Kidney (tissue), 14 donors: Measurements from ENCODE around the gene CTTNBP2NL. TPM values are rescaled to one million over a fixed set of nuclear protein-coding genes. Genes with fewer than 3 reads are reported as not detected.
"Not testable (repeated sequence)": the region's sequence is repeated elsewhere in the genome, so short reads cannot be mapped to it uniquely, and the experiment has no call there.

ENCODE experiments used
- DNase-seq, 5 donors: peaks; one replicate each; pipeline ENCODE4 v3.0.0-alpha.2; 2013 to 2020
- FAIRE-seq: peaks from 2 replicates; lab custom pipeline; 2012; peaks lifted over from hg19 to GRCh38; lab: Jason Lieb, UNC
- H3K27ac ChIP-seq, 2 donors: one replicate each; pipeline ENCODE4 v1.7.0; 2013; ENCODE audit warnings: low read depth in 2 of 2, low read length in 2 of 2, inconsistent platforms in 1 of 2
- H3K27me3 ChIP-seq: one replicate; pipeline ENCODE4 v1.7.1; 2013; ENCODE audit warnings: low read length, inconsistent platforms; ENCODE audit not compliant: control insufficient read depth, insufficient read depth
- H3K36me3 ChIP-seq, 3 donors: one replicate each; pipeline versions ENCODE4 v1.7.0 to v1.7.1; 2013; ENCODE audit warnings: low read length in 3 of 3, control low read depth in 1 of 3, inconsistent platforms in 1 of 3; ENCODE audit not compliant: insufficient read depth in 3 of 3, control insufficient read depth in 2 of 3
- H3K4me1 ChIP-seq, 3 donors: one replicate each; pipeline versions ENCODE4 v1.7.0 to v1.7.1; 2013; ENCODE audit warnings: low read length in 3 of 3, inconsistent platforms in 1 of 3, low read depth in 1 of 3; ENCODE audit not compliant: control insufficient read depth in 2 of 3, insufficient read depth in 2 of 3
- H3K4me3 ChIP-seq, 3 donors: one replicate each; pipeline versions ENCODE4 v1.7.0 to v1.8.1; 2013; ENCODE audit warnings: low read length in 3 of 3, control low read depth in 1 of 3, inconsistent platforms in 1 of 3
- H3K9ac ChIP-seq, 3 donors: one replicate each; pipeline versions ENCODE4 v1.7.0 to v1.7.1; 2013; ENCODE audit warnings: low read length in 3 of 3, control low read depth in 1 of 3, inconsistent platforms in 1 of 3
- H3K9me3 ChIP-seq, 3 donors: one replicate each; pipeline versions ENCODE4 v1.7.0 to v1.7.1; 2013; ENCODE audit warnings: low read length in 3 of 3, control low read depth in 1 of 3, inconsistent platforms in 1 of 3; ENCODE audit not compliant: control insufficient read depth in 2 of 3, insufficient read depth in 1 of 3
- intact Hi-C: fragments of 100-400 bp; cut with DNase I; formaldehyde crosslinking; loops from one replicate; pipeline ENCODE4 v1.11.1; 2022
- polyA plus RNA-seq: library from polyadenylated mRNA; stranded (reverse); fragments of 350-450 nt; fragmentation: Illumina TruSeq; extraction: RNeasy Lipid Tissue Mini Kit (QIAGEN cat#74804); gene quantifications from one replicate; pipeline ENCODE4 v1.2.3, GENCODE V29; 2014; ENCODE audit warnings: low read depth, low replicate concordance; ENCODE audit not compliant: insufficient read depth
- total RNA-seq: library from RNA; stranded (reverse); fragmentation: NEBNext Ultra II Directional; extraction: Animal tissue kit (Norgen Biotek cat#: 25700); gene quantifications from one replicate; pipeline ENCODE4 v1.2.1, GENCODE V29; 2021
- TF ChIP-seq, protein P1 (sequence below): IDR thresholded peaks from 3 replicates; pipeline ENCODE4 v1.5.1; 2012; ENCODE audit warnings: mild to moderate bottlenecking, moderate library complexity, borderline replicate concordance; ENCODE audit not compliant: insufficient read depth; ENCODE audit errors: extremely low read depth
- donor health status: control.
- donor health status: control.
- donor health status: control.
- donor health status: control.
- donor health status: control.
- donor health status: DM: yes; HTN: yes; CAD: no.
- donor health status: Normal renal cell carcinoma (clear cell type).

The CTTNBP2NL gene
- total and polyA plus RNA-seq, 2 donors from 2014 or later: 6.7 to 65.4 TPM

- intact Hi-C loops: no loop called here
- peak overlapping the region; percentile 57 to 69 (median 60) for H3K4me3 ChIP-seq
- peaks cover 0 to 7% (median 0%) of the 10 kb centered on the region in 3 donors for H3K4me1 ChIP-seq
- no peaks in the 10 kb centered on the region for H3K27me3 ChIP-seq
- TF ChIP-seq, protein P1, sequence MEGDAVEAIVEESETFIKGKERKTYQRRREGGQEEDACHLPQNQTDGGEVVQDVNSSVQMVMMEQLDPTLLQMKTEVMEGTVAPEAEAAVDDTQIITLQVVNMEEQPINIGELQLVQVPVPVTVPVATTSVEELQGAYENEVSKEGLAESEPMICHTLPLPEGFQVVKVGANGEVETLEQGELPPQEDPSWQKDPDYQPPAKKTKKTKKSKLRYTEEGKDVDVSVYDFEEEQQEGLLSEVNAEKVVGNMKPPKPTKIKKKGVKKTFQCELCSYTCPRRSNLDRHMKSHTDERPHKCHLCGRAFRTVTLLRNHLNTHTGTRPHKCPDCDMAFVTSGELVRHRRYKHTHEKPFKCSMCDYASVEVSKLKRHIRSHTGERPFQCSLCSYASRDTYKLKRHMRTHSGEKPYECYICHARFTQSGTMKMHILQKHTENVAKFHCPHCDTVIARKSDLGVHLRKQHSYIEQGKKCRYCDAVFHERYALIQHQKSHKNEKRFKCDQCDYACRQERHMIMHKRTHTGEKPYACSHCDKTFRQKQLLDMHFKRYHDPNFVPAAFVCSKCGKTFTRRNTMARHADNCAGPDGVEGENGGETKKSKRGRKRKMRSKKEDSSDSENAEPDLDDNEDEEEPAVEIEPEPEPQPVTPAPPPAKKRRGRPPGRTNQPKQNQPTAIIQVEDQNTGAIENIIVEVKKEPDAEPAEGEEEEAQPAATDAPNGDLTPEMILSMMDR: peak; percentile 84
- H3K36me3 ChIP-seq: no peaks in the 10 kb centered on the region
- no peaks in the 10 kb centered on the region for H3K9me3 ChIP-seq
- H3K9ac ChIP-seq: peak overlapping the region; percentile 38 to 59 (median 48)
- FAIRE-seq (peak; percentile 25), DNase-seq (peak; percentile 92 to 96 (median 94))
- H3K27ac ChIP-seq: peak overlapping the region in 1 of 2 donors; percentile 57
Measured at GRCh38 chr1:112466078-112466660, 70.2 kb downstream of the CTTNBP2NL start.

DNA sequence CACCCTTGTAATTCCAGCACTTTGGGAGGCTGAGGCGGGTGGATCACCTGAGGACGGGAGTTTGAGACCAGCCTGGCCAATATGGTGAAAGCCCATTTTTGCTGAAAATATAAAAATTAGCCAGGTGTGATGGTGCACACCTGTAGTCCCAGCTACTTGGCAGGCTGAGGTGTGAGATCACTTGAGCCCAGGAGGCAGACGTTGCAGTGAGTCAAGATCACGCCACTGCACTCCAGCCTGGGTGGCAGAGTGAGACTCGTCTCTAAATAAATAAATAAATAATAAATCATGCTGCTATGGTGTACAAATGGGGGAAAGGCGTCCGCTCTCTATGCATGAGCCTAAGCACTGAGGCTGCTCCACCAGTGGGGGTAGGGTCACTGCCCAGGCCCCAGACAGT is 74.3 kb downstream of the CTTNBP2NL start:
- not testable (repeated sequence) for H3K9ac ChIP-seq, H3K36me3 ChIP-seq, DNase-seq, H3K4me3 ChIP-seq, H3K27me3 ChIP-seq, FAIRE-seq, H3K9me3 ChIP-seq, H3K4me1 ChIP-seq, H3K27ac ChIP-seq
- intact Hi-C loops: loop anchor here (10.0 kb wide), 1 partner anchor 86 kb away; no protein-coding TSS in a partner anchor

DNA sequence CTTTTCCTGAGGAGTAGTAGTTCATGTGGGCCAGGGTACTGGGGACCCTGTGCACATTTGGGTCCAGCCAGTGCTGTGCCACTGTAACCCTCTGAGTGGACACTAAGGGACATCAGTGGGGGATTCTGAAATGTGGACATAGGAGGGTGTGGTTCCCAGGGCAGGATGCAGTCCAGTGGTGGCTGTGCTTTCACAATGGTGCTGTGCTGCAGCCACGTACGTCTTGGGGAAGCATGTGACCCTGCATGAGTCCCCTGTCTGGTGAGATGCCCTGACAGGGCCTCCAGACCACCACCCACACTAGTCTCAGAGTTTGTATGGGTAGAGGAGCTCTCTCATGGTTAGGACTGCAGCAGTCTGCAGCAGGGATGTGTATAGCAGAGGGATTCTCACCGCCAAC is 75.0 kb downstream of the CTTNBP2NL start:
- intact Hi-C loops: loop anchor here (10.0 kb wide), 1 partner anchor 86 kb away; no protein-coding TSS in a partner anchor
- H3K4me1 ChIP-seq: peaks cover 0 to 3% (median 0%) of the 10 kb centered on the region in 3 donors
- no peak overlapping the region for H3K9ac ChIP-seq
- no peaks in the 10 kb centered on the region for H3K36me3 ChIP-seq
- DNase-seq (no peak), FAIRE-seq (no peak)
- no peak overlapping the region for H3K4me3 ChIP-seq
- TF ChIP-seq, protein P1: no peak
- no peaks in the 10 kb centered on the region for H3K27me3 ChIP-seq
- no peaks in the 10 kb centered on the region for H3K9me3 ChIP-seq
- H3K27ac ChIP-seq: no peak overlapping the region

GRCh38 chr1:112472142-112472541 is 76.1 kb downstream of the CTTNBP2NL start:
- intact Hi-C loops: loop anchor here (10.0 kb wide), 1 partner anchor 87 kb away; no protein-coding TSS in a partner anchor
- no peak for FAIRE-seq
- no peak overlapping the region for H3K4me3 ChIP-seq
- H3K9me3 ChIP-seq: peaks cover 0 to 3% (median 0%) of the 10 kb centered on the region in 3 donors
- H3K4me1 ChIP-seq: no peaks in the 10 kb centered on the region
- H3K9ac ChIP-seq: no peak overlapping the region
- no peak for DNase-seq
- H3K36me3 ChIP-seq: peaks cover 0 to 4% (median 0%) of the 10 kb centered on the region in 3 donors
- H3K27me3 ChIP-seq: no peaks in the 10 kb centered on the region
- H3K27ac ChIP-seq: no peak overlapping the region
- TF ChIP-seq, protein P1: no peak
